Measurements from ENCODE around the gene NOX4.
"Not testable (repeated sequence)": the region's sequence is repeated elsewhere in the genome, so short reads cannot be mapped to it uniquely, and the experiment has no call there.

Gene NOX4

GRCh38 chr11:89308272-89308671 lies 182.9 kb downstream of the NOX4 start:
- not testable (repeated sequence) for H3K27me3 ChIP-seq (replicated peaks; ENCODE audit: insufficient read depth, low read length); H3K79me2 ChIP-seq (ENCODE audit: low read length); H3K36me3 ChIP-seq (replicated peaks; ENCODE audit: insufficient read depth, low read length); H3F3A ChIP-seq (ENCODE audit: insufficient read depth, low read length); H3K4me2 ChIP-seq (ENCODE audit: low read depth, low read length); H3K27ac ChIP-seq (ENCODE audit: low read length); H3K4me3 ChIP-seq (ENCODE audit: low read length); DNase-seq; H3K9me3 ChIP-seq (replicated peaks; ENCODE audit: insufficient read depth, low read length); H3K4me1 ChIP-seq (ENCODE audit: low read length); H3K9me2 ChIP-seq (replicated peaks; ENCODE audit: insufficient read depth, low read length); H4K20me1 ChIP-seq (ENCODE audit: insufficient read depth, low read length); H3K9ac ChIP-seq (ENCODE audit: low read length); H2AFZ ChIP-seq (ENCODE audit: low read length)

GRCh38 chr11:89303029-89303428 lies 188.1 kb downstream of the NOX4 start:
- not testable (repeated sequence) for H3K27me3 ChIP-seq (replicated peaks; ENCODE audit: insufficient read depth, low read length); H3K36me3 ChIP-seq (replicated peaks; ENCODE audit: insufficient read depth, low read length); H4K20me1 ChIP-seq (ENCODE audit: insufficient read depth, low read length); H3K4me2 ChIP-seq (ENCODE audit: low read depth, low read length); H3F3A ChIP-seq (ENCODE audit: insufficient read depth, low read length); H3K4me1 ChIP-seq (ENCODE audit: low read length); H3K4me3 ChIP-seq (ENCODE audit: low read length); H3K9me2 ChIP-seq (replicated peaks; ENCODE audit: insufficient read depth, low read length); H3K27ac ChIP-seq (ENCODE audit: low read length); H3K9me3 ChIP-seq (replicated peaks; ENCODE audit: insufficient read depth, low read length); H3K79me2 ChIP-seq (ENCODE audit: low read length); DNase-seq; H3K9ac ChIP-seq (ENCODE audit: low read length); H2AFZ ChIP-seq (ENCODE audit: low read length)

- not testable (repeated sequence) for H3F3A ChIP-seq (ENCODE audit: insufficient read depth, low read length); H3K9me2 ChIP-seq (replicated peaks; ENCODE audit: insufficient read depth, low read length); H3K4me2 ChIP-seq (ENCODE audit: low read depth, low read length); H3K9me3 ChIP-seq (replicated peaks; ENCODE audit: insufficient read depth, low read length); H3K27me3 ChIP-seq (replicated peaks; ENCODE audit: insufficient read depth, low read length); H3K9ac ChIP-seq (ENCODE audit: low read length); H3K36me3 ChIP-seq (replicated peaks; ENCODE audit: insufficient read depth, low read length); H3K4me1 ChIP-seq (ENCODE audit: low read length); H3K79me2 ChIP-seq (ENCODE audit: low read length); H2AFZ ChIP-seq (ENCODE audit: low read length); H3K4me3 ChIP-seq (ENCODE audit: low read length); DNase-seq; H3K27ac ChIP-seq (ENCODE audit: low read length); H4K20me1 ChIP-seq (ENCODE audit: insufficient read depth, low read length)
These were observed 196.2 kb downstream of the NOX4 start for GRCh38 chr11:89295023-89295422.

- H3K9me2 ChIP-seq (replicated peaks; ENCODE audit: insufficient read depth, low read length): no peaks in the 10 kb centered on the region
- no peak overlapping the region for H3K27ac ChIP-seq (ENCODE audit: low read length)
- H3K36me3 ChIP-seq (replicated peaks; ENCODE audit: insufficient read depth, low read length): no peaks in the 10 kb centered on the region
- H3K9me3 ChIP-seq (replicated peaks; ENCODE audit: insufficient read depth, low read length): no peaks in the 10 kb centered on the region
- no peak for DNase-seq
- no peaks in the 10 kb centered on the region for H3K27me3 ChIP-seq (replicated peaks; ENCODE audit: insufficient read depth, low read length)
- no peak overlapping the region for H3K4me2 ChIP-seq (ENCODE audit: low read depth, low read length)
- no peaks in the 10 kb centered on the region for H3K4me1 ChIP-seq (ENCODE audit: low read length)
- no peak overlapping the region for H2AFZ ChIP-seq (ENCODE audit: low read length)
- no peak overlapping the region for H3K9ac ChIP-seq (ENCODE audit: low read length)
- no peaks in the 10 kb centered on the region for H3F3A ChIP-seq (ENCODE audit: insufficient read depth, low read length)
- TF ChIP-seq EZH2 (optimal IDR thresholded peaks at IDR 0.05; ENCODE audit: low read depth, low read length) (no peak), EZH2phosphoT487 (IDR thresholded peaks at IDR 0.05; ENCODE audit: low read length) (no peak), CTCF (IDR thresholded peaks at IDR 0.05; ENCODE audit: low read length) (no peak)
- H3K4me3 ChIP-seq (ENCODE audit: low read length): no peak overlapping the region
- no peaks in the 10 kb centered on the region for H4K20me1 ChIP-seq (ENCODE audit: insufficient read depth, low read length)
- no peaks in the 10 kb centered on the region for H3K79me2 ChIP-seq (ENCODE audit: low read length)
These were observed 197.1 kb downstream of the NOX4 start for GRCh38 chr11:89293965-89294679.

GRCh38 chr11:89288004-89288403 lies 203.2 kb downstream of the NOX4 start:
- not testable (repeated sequence) for DNase-seq

GRCh38 chr11:89286601-89287000 lies 204.6 kb downstream of the NOX4 start:
- not testable (repeated sequence) for H3K27me3 ChIP-seq (replicated peaks; ENCODE audit: insufficient read depth, low read length); H3K4me2 ChIP-seq (ENCODE audit: low read depth, low read length); H3K79me2 ChIP-seq (ENCODE audit: low read length); H3K9ac ChIP-seq (ENCODE audit: low read length); H2AFZ ChIP-seq (ENCODE audit: low read length); H3K9me3 ChIP-seq (replicated peaks; ENCODE audit: insufficient read depth, low read length); H3K4me3 ChIP-seq (ENCODE audit: low read length); H3K36me3 ChIP-seq (replicated peaks; ENCODE audit: insufficient read depth, low read length); H3F3A ChIP-seq (ENCODE audit: insufficient read depth, low read length); H4K20me1 ChIP-seq (ENCODE audit: insufficient read depth, low read length); H3K27ac ChIP-seq (ENCODE audit: low read length); H3K4me1 ChIP-seq (ENCODE audit: low read length); DNase-seq; H3K9me2 ChIP-seq (replicated peaks; ENCODE audit: insufficient read depth, low read length)

More at GRCh38 chr11:89288004-89288403, 203.2 kb downstream of the NOX4 start:
- not testable (repeated sequence) for H3K36me3 ChIP-seq (replicated peaks; ENCODE audit: insufficient read depth, low read length); H4K20me1 ChIP-seq (ENCODE audit: insufficient read depth, low read length); H3K9me3 ChIP-seq (replicated peaks; ENCODE audit: insufficient read depth, low read length); H2AFZ ChIP-seq (ENCODE audit: low read length); H3K9me2 ChIP-seq (replicated peaks; ENCODE audit: insufficient read depth, low read length); H3K4me1 ChIP-seq (ENCODE audit: low read length); H3K27me3 ChIP-seq (replicated peaks; ENCODE audit: insufficient read depth, low read length); H3K79me2 ChIP-seq (ENCODE audit: low read length); H3K9ac ChIP-seq (ENCODE audit: low read length); H3F3A ChIP-seq (ENCODE audit: insufficient read depth, low read length); H3K4me2 ChIP-seq (ENCODE audit: low read depth, low read length); H3K4me3 ChIP-seq (ENCODE audit: low read length); H3K27ac ChIP-seq (ENCODE audit: low read length)

GRCh38 chr11:89281032-89281677 lies 210.0 kb downstream of the NOX4 start:
- not testable (repeated sequence) for H3K4me3 ChIP-seq (ENCODE audit: low read length); H4K20me1 ChIP-seq (ENCODE audit: insufficient read depth, low read length); H3K27me3 ChIP-seq (replicated peaks; ENCODE audit: insufficient read depth, low read length); H2AFZ ChIP-seq (ENCODE audit: low read length); H3K4me1 ChIP-seq (ENCODE audit: low read length); H3K9me2 ChIP-seq (replicated peaks; ENCODE audit: insufficient read depth, low read length); DNase-seq; H3K27ac ChIP-seq (ENCODE audit: low read length); H3F3A ChIP-seq (ENCODE audit: insufficient read depth, low read length); H3K4me2 ChIP-seq (ENCODE audit: low read depth, low read length); H3K9ac ChIP-seq (ENCODE audit: low read length); H3K79me2 ChIP-seq (ENCODE audit: low read length); H3K9me3 ChIP-seq (replicated peaks; ENCODE audit: insufficient read depth, low read length); H3K36me3 ChIP-seq (replicated peaks; ENCODE audit: insufficient read depth, low read length)

Measured in MM.1S (cell line).